ENCODE measurements around the gene PAPPA2.

Gene PAPPA2

DNA sequence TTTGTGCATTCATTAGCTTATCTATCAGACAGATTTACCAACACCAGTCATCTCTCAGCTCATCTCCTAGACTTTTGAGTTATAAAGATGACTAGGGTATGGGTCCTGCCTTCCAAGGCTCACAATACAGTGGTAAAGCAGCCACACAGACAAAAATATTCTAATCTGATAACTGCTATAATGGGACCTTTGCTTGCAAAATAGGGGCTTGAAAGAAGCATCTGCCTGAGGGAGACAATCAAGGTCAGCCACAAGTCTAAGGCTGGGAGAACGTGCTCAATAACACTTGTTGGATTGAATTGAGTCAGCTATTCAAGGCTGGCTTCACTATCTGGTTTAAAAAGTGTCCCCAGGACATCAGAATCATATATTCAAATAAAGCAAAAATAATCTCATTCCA is 1.4 kb upstream of the PAPPA2 start:
- H3K9me3 ChIP-seq (replicated peaks; ENCODE audit: insufficient read depth, low read length): no peaks in the 10 kb centered on the region
- H3K9ac ChIP-seq (ENCODE audit: low read length): no peak overlapping the region
- H2AFZ ChIP-seq (ENCODE audit: low read length): no peak overlapping the region
- DNase-seq: no peak
- no peaks in the 10 kb centered on the region for H3K36me3 ChIP-seq (replicated peaks; ENCODE audit: insufficient read depth, low read length)
- no peaks in the 10 kb centered on the region for H3K79me2 ChIP-seq (ENCODE audit: low read length)
- H3K27me3 ChIP-seq (replicated peaks; ENCODE audit: insufficient read depth, low read length): no peaks in the 10 kb centered on the region
- H3K4me1 ChIP-seq (ENCODE audit: low read length): no peaks in the 10 kb centered on the region
- no peak overlapping the region for H3K4me2 ChIP-seq (ENCODE audit: low read depth, low read length)
- no peaks in the 10 kb centered on the region for H4K20me1 ChIP-seq (ENCODE audit: insufficient read depth, low read length)
- H3K9me2 ChIP-seq (replicated peaks; ENCODE audit: insufficient read depth, low read length): no peaks in the 10 kb centered on the region
- no peaks in the 10 kb centered on the region for H3F3A ChIP-seq (ENCODE audit: insufficient read depth, low read length)
- H3K27ac ChIP-seq (ENCODE audit: low read length): no peak overlapping the region
- TF ChIP-seq EZH2phosphoT487 (IDR thresholded peaks at IDR 0.05; ENCODE audit: low read length): no peak
- TF ChIP-seq EZH2 (optimal IDR thresholded peaks at IDR 0.05; ENCODE audit: low read depth, low read length): no peak
- TF ChIP-seq, protein P1, sequence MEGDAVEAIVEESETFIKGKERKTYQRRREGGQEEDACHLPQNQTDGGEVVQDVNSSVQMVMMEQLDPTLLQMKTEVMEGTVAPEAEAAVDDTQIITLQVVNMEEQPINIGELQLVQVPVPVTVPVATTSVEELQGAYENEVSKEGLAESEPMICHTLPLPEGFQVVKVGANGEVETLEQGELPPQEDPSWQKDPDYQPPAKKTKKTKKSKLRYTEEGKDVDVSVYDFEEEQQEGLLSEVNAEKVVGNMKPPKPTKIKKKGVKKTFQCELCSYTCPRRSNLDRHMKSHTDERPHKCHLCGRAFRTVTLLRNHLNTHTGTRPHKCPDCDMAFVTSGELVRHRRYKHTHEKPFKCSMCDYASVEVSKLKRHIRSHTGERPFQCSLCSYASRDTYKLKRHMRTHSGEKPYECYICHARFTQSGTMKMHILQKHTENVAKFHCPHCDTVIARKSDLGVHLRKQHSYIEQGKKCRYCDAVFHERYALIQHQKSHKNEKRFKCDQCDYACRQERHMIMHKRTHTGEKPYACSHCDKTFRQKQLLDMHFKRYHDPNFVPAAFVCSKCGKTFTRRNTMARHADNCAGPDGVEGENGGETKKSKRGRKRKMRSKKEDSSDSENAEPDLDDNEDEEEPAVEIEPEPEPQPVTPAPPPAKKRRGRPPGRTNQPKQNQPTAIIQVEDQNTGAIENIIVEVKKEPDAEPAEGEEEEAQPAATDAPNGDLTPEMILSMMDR (IDR thresholded peaks at IDR 0.05; ENCODE audit: low read length): no peak
- no peak overlapping the region for H3K4me3 ChIP-seq (ENCODE audit: low read length)

DNA sequence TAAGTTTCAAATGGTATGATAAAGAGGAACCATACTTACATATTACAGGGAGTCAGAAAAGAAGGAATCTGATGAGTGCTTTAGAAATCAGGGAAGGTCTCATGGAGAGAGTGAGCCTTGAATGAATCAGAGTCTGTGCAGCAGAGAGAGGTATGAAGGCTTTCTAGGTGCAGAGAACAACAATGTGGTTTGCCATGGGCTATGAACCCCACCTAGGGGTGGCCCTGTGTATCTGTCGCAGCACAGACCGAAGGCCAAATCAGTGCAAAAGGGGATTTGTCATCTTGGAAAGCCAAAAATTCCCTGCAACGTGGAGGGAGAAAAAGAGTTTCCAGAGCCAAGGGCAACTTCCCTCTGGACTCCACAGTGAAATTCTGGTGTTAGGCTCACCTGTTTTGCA is 3.5 kb downstream of the PAPPA2 start:
- H2AFZ ChIP-seq (ENCODE audit: low read length): no peak overlapping the region
- no peak for DNase-seq

DNA sequence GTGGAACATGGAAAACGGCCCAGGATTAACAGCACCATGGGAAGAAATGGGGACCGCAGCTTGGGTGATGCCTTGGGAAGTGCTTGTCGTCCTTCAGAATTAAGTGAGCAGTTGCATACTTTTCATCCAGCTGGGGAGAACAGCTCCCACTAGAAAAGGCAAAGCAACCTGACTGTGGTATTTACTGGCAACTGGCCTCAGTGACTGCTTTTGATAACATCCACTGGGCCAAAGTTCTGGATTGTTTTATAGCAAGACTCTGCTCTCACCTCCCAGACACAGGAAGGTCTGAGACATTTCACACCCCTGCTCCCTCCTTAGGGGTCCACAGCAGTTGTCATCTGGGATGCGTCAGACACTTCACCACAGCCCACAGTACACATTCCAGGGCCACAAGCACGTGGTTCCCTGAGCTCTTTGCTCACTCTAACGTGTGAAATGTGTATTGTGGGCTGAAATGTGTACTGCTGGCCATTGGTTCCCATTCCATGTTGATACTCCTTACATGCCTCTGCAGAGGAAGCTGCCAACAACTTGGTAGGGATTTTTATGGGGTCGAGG is 6.6 kb downstream of the PAPPA2 start:
- Histone ChIP-seq H3K4me1 (ENCODE audit: low read length) (no peaks in the 10 kb centered on the region), H2AFZ (ENCODE audit: low read length) (no peak overlapping the region), H3F3A (ENCODE audit: insufficient read depth, low read length) (no peaks in the 10 kb centered on the region), H4K20me1 (ENCODE audit: insufficient read depth, low read length) (no peaks in the 10 kb centered on the region), H3K9me3 (replicated peaks; ENCODE audit: insufficient read depth, low read length) (no peaks in the 10 kb centered on the region), H3K4me2 (ENCODE audit: low read depth, low read length) (no peak overlapping the region), H3K4me3 (ENCODE audit: low read length) (no peak overlapping the region), H3K27me3 (replicated peaks; ENCODE audit: insufficient read depth, low read length) (no peaks in the 10 kb centered on the region), H3K79me2 (ENCODE audit: low read length) (no peaks in the 10 kb centered on the region), H3K9me2 (replicated peaks; ENCODE audit: insufficient read depth, low read length) (no peaks in the 10 kb centered on the region), H3K9ac (ENCODE audit: low read length) (no peak overlapping the region), H3K36me3 (replicated peaks; ENCODE audit: insufficient read depth, low read length) (no peaks in the 10 kb centered on the region), H3K27ac (ENCODE audit: low read length) (no peak overlapping the region)
- DNase-seq: no peak
- TF ChIP-seq, protein P1 (IDR thresholded peaks at IDR 0.05; ENCODE audit: low read length): no peak
- TF ChIP-seq EZH2phosphoT487 (IDR thresholded peaks at IDR 0.05; ENCODE audit: low read length): no peak
- no peak for TF ChIP-seq EZH2 (optimal IDR thresholded peaks at IDR 0.05; ENCODE audit: low read depth, low read length)

More for the DNA sequence above, 3.5 kb downstream of the PAPPA2 start:
- Histone ChIP-seq H3F3A (ENCODE audit: insufficient read depth, low read length) (no peaks in the 10 kb centered on the region), H3K27me3 (replicated peaks; ENCODE audit: insufficient read depth, low read length) (no peaks in the 10 kb centered on the region), H3K9me3 (replicated peaks; ENCODE audit: insufficient read depth, low read length) (no peaks in the 10 kb centered on the region), H3K9ac (ENCODE audit: low read length) (no peak overlapping the region), H3K4me2 (ENCODE audit: low read depth, low read length) (no peak overlapping the region), H4K20me1 (ENCODE audit: insufficient read depth, low read length) (no peaks in the 10 kb centered on the region), H3K27ac (ENCODE audit: low read length) (no peak overlapping the region), H3K4me1 (ENCODE audit: low read length) (no peaks in the 10 kb centered on the region), H3K9me2 (replicated peaks; ENCODE audit: insufficient read depth, low read length) (no peaks in the 10 kb centered on the region), H3K79me2 (ENCODE audit: low read length) (no peaks in the 10 kb centered on the region), H3K4me3 (ENCODE audit: low read length) (no peak overlapping the region), H3K36me3 (replicated peaks; ENCODE audit: insufficient read depth, low read length) (no peaks in the 10 kb centered on the region)
- no peak for TF ChIP-seq EZH2phosphoT487 (IDR thresholded peaks at IDR 0.05; ENCODE audit: low read length)
- TF ChIP-seq, protein P1 (IDR thresholded peaks at IDR 0.05; ENCODE audit: low read length): peak; percentile 32
- TF ChIP-seq EZH2 (optimal IDR thresholded peaks at IDR 0.05; ENCODE audit: low read depth, low read length): no peak

Data from MM.1S (cell line).